Osteoblast (primary cell): Measurements from ENCODE around the gene MRPL52. TPM values are rescaled to one million over a fixed set of nuclear protein-coding genes. Genes with fewer than 3 reads are reported as not detected.

ENCODE experiments used
- DNase-seq: peaks from one replicate; pipeline ENCODE4 v3.0.0; 2011; ENCODE audit warnings: low spot score, mixed read lengths; ENCODE audit not compliant: insufficient read length; ENCODE audit errors: missing footprints
- H2AFZ ChIP-seq: 2 replicates; pipeline ENCODE4 v1.6.0; 2011; ENCODE audit warnings: mild to moderate bottlenecking, low read length
- H3K27ac ChIP-seq: 2 replicates; pipeline ENCODE4 v1.5.1; 2011; ENCODE audit warnings: mild to moderate bottlenecking, low read depth, low read length, moderate library complexity
- H3K27me3 ChIP-seq: 2 replicates; pipeline ENCODE4 v1.6.0; 2012; ENCODE audit warnings: mild to moderate bottlenecking, control low read depth, inconsistent platforms, low read length, moderate library complexity; ENCODE audit not compliant: insufficient read depth
- H3K36me3 ChIP-seq: 2 replicates; pipeline ENCODE4 v1.5.1; 2011; ENCODE audit warnings: mild to moderate bottlenecking, low read length, control low read depth, moderate library complexity; ENCODE audit not compliant: insufficient read depth
- H3K4me1 ChIP-seq: 2 replicates; pipeline ENCODE4 v1.5.1; 2011; ENCODE audit warnings: mild to moderate bottlenecking, low read length, control low read depth, moderate library complexity; ENCODE audit not compliant: insufficient read depth
- H3K4me2 ChIP-seq: 2 replicates; pipeline ENCODE4 v1.6.0; 2011; ENCODE audit warnings: mild to moderate bottlenecking, low read length; ENCODE audit not compliant: insufficient read depth
- H3K4me3 ChIP-seq: fragments of 200-600 bp; sonication (generic); 3 replicates; pipeline ENCODE4 v1.5.1; 2012; ENCODE audit warnings: mild to moderate bottlenecking, low read length, inconsistent platforms; ENCODE audit not compliant: insufficient read depth
- H3K79me2 ChIP-seq: 2 replicates; pipeline ENCODE4 v1.6.0; 2012; ENCODE audit warnings: mild to moderate bottlenecking, low read length, control low read depth, inconsistent platforms; ENCODE audit not compliant: insufficient read depth
- H3K9me3 ChIP-seq: 2 replicates; pipeline ENCODE4 v1.5.1; 2011; ENCODE audit warnings: low read depth, low read length, control low read depth
- H4K20me1 ChIP-seq: 2 replicates; pipeline ENCODE4 v1.6.0; 2012; ENCODE audit warnings: mild to moderate bottlenecking, low read length, control low read depth; ENCODE audit not compliant: insufficient read depth
- small RNA-seq: library from RNA; depleted of rRNA; stranded (forward); fragments of <200 nt; gene quantifications from one replicate; pipeline ENCODE3, GENCODE V24; 2012
- total RNA-seq: library from RNA; depleted of rRNA; stranded (reverse); fragments of >200 nt; gene quantifications from 2 replicates; pipeline ENCODE4 v1.2.3, GENCODE V29; 2012
- TF ChIP-seq, protein P1 (sequence below): IDR thresholded peaks from 2 replicates; pipeline ENCODE4 v1.5.1; 2011; ENCODE audit warnings: mild to moderate bottlenecking, low read depth, low read length, moderate library complexity; ENCODE audit errors: extremely low read depth

Gene MRPL52
- total RNA-seq, 1 donor = 31.5 TPM

DNA sequence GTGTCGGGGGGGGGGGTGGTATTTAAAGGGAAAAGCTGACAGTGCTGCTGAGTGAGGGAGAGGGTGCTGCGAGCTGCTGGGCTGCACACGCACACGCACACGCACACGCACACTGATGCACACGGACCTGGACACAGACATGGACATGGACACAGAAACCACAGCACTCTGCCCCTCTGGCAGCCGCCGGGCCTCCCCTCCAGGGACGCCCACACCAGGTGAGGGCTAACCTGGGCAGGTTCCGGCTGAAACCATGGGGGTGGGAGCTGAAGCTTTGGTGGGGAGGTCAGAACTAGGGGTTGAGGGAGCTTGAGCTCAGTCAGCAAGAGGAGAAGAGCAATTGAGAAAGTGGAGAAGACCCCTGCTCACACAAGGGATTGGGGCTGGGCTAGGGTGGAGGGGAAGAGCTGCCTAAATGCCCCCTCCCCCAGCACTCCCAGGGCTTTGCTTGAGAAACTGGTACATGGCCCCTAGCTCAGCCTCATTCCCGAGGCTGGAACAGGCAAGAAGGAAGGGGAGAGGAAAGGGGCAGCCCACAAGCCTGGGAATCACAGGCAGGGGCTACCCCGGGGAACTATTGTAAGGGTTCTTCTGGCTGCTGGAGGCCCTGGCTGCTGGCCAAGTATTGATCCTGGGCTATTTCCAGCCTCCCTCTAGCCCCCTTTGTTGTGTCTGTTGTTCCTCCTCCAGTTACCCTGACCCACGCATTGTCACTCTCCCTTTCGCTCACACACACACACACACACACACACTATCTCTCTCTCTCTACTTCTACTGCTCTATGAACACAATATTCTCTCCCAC, 53.7 kb downstream of the MRPL52 start, which contains the start of gene REM2:
REM2 (plus strand) TSS at position 50 of the 804 bp plus-strand sequence; CDS start at position 116, 66 bp downstream.
- peak; percentile 81 for DNase-seq
- H3K4me3 ChIP-seq = no peak within 1 kb of the TSS
- no peaks in the 10 kb centered on the region for H4K20me1 ChIP-seq
- no peak within 1 kb of the TSS for H3K27ac ChIP-seq
- TF ChIP-seq, protein P1, sequence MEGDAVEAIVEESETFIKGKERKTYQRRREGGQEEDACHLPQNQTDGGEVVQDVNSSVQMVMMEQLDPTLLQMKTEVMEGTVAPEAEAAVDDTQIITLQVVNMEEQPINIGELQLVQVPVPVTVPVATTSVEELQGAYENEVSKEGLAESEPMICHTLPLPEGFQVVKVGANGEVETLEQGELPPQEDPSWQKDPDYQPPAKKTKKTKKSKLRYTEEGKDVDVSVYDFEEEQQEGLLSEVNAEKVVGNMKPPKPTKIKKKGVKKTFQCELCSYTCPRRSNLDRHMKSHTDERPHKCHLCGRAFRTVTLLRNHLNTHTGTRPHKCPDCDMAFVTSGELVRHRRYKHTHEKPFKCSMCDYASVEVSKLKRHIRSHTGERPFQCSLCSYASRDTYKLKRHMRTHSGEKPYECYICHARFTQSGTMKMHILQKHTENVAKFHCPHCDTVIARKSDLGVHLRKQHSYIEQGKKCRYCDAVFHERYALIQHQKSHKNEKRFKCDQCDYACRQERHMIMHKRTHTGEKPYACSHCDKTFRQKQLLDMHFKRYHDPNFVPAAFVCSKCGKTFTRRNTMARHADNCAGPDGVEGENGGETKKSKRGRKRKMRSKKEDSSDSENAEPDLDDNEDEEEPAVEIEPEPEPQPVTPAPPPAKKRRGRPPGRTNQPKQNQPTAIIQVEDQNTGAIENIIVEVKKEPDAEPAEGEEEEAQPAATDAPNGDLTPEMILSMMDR = no peak
- H2AFZ ChIP-seq = no peak within 1 kb of the TSS
- H3K79me2 ChIP-seq = peaks cover 4% of the 10 kb centered on the region
- peak within 1 kb of the TSS; percentile 19 for H3K4me2 ChIP-seq
- no peaks in the 10 kb centered on the region for H3K9me3 ChIP-seq
- peaks cover 8% of the 10 kb centered on the region for H3K36me3 ChIP-seq
- peaks cover 8% of the 10 kb centered on the region for H3K4me1 ChIP-seq
- no peaks in the 10 kb centered on the region for H3K27me3 ChIP-seq

DNA sequence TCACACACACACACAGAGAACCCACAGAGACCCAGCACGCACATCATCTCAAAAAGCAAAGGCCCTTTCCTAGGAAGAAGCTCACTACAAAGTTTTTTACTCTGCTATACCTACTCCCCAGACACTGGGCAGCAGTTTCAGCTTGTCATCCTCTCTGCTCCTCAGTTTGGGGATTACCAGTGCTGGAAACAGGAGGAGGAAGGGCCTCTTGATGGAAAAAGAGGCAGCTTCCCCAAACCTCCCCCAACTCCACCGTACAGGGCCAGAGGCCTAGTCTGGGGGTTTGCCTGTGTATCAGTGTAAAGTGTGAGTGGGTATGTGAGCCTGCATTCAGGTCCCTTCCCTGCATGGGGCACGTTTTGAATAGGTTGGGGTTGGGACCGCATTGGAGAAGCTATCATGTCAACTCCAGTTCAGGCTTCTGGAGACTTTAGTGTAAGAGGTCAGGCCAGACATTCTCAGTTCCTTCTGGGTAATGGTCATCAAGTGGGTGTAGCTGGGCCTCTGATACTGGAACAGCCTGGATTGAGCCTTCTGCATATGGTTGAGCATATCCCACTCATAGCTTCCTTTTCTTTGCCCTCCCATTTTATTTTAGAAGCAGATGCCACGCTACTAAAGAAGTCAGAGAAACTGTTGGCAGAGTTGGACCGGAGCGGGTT, 54.5 kb downstream of the MRPL52 start:
- no peak overlapping the region for H2AFZ ChIP-seq

More for the DNA sequence above, 54.5 kb downstream of the MRPL52 start:
- Histone ChIP-seq H3K9me3 (no peaks in the 10 kb centered on the region), H3K4me2 (no peak overlapping the region), H3K4me1 (peaks cover 8% of the 10 kb centered on the region), H3K79me2 (peaks cover 4% of the 10 kb centered on the region), H3K36me3 (no peaks in the 10 kb centered on the region), H4K20me1 (no peaks in the 10 kb centered on the region), H3K27me3 (no peaks in the 10 kb centered on the region), H3K4me3 (no peak overlapping the region), H3K27ac (no peak overlapping the region)
- peak; percentile 68 for DNase-seq
- TF ChIP-seq, protein P1 = no peak

Small RNA genes lying within 50 kb of the gene (small RNA-seq; reads per million reads assigned to genes)
- not detected for gene RF00019

Other genes starting within 250 kb of the MRPL52 start
- gene DAD1, start 240.7 kb upstream of the MRPL52 start, total RNA-seq = 213 and 272 TPM in 2 replicates
- 52.1 and 54.2 TPM in 2 replicates for gene ABHD4, start 231.6 kb upstream of the MRPL52 start, total RNA-seq
- not detected in 2 replicates for gene OR6J1, start 185.5 kb upstream of the MRPL52 start, total RNA-seq
- gene OXA1L, start 63.2 kb upstream of the MRPL52 start, total RNA-seq = 55.0 and 62.8 TPM in 2 replicates
- gene SLC7A7, start 14.5 kb upstream of the MRPL52 start, total RNA-seq = 4.3 and 4.7 TPM in 2 replicates
- gene MMP14, start 6.7 kb downstream of the MRPL52 start, total RNA-seq = 580 and 649 TPM in 2 replicates
- gene LRP10, start 41.9 kb downstream of the MRPL52 start, total RNA-seq = 147 and 164 TPM in 2 replicates
- gene REM2, start 53.3 kb downstream of the MRPL52 start, total RNA-seq = 0.29 and 0.36 TPM in 2 replicates
- gene RBM23, start 89.3 kb downstream of the MRPL52 start, total RNA-seq = 79.0 and 98.1 TPM in 2 replicates
- gene PRMT5, start 99.5 kb downstream of the MRPL52 start, total RNA-seq = 49.2 and 56.3 TPM in 2 replicates
- gene HAUS4, start 127.2 kb downstream of the MRPL52 start, total RNA-seq = 43.4 and 46.9 TPM in 2 replicates
- gene AJUBA, start 152.7 kb downstream of the MRPL52 start, total RNA-seq = 63.9 and 74.9 TPM in 2 replicates
- gene C14orf93, start 180.3 kb downstream of the MRPL52 start, total RNA-seq = 12.4 and 15.9 TPM in 2 replicates
- 162 and 164 TPM in 2 replicates for gene PSMB5, start 205.0 kb downstream of the MRPL52 start, total RNA-seq
- not detected in 2 replicates for gene PSMB11, start 212.3 kb downstream of the MRPL52 start, total RNA-seq
- gene CDH24, start 227.6 kb downstream of the MRPL52 start, total RNA-seq = 3.3 and 3.5 TPM in 2 replicates